WTC11 (cell line): ENCODE results near the gene MIOX.

ENCODE experiments used
- ATF6 ChIP-seq: sonication (generic); formaldehyde crosslinking; IDR thresholded peaks from 2 replicates; pipeline ENCODE4 v1.8.1; 2023; ENCODE audit warnings: mild to moderate bottlenecking, missing genetic modification reagents
- CTCF ChIP-seq: fragments of 200-600 bp; IDR thresholded peaks from 2 replicates; pipeline ENCODE4 v1.8.0; 2022; ENCODE audit warnings: antibody characterized with exemption
- MAX ChIP-seq: sonication (generic); formaldehyde crosslinking; IDR thresholded peaks from 2 replicates; pipeline ENCODE4 v1.8.0; 2022; ENCODE audit warnings: mild to moderate bottlenecking, missing genetic modification reagents
- NR2C2 ChIP-seq: sonication (generic); formaldehyde crosslinking; IDR thresholded peaks from 2 replicates; pipeline ENCODE4 v1.8.0; 2022; ENCODE audit warnings: mild to moderate bottlenecking, missing genetic modification reagents
- RELA ChIP-seq: sonication (generic); formaldehyde crosslinking; IDR thresholded peaks from 2 replicates; pipeline ENCODE4 v1.8.1; 2022; ENCODE audit warnings: missing genetic modification reagents, mild to moderate bottlenecking, borderline replicate concordance
- SMAD3 ChIP-seq: sonication (generic); formaldehyde crosslinking; IDR thresholded peaks from 2 replicates; pipeline ENCODE4 v1.8.0; 2022; ENCODE audit warnings: missing genetic modification reagents, mild to moderate bottlenecking, borderline replicate concordance
- SP1 ChIP-seq: sonication (generic); formaldehyde crosslinking; conservative IDR thresholded peaks from 2 replicates; pipeline ENCODE4 v1.8.1; 2022; ENCODE audit warnings: missing genetic modification reagents
- TF ChIP-seq, protein P1 (sequence below): sonication (generic); formaldehyde crosslinking; IDR thresholded peaks from 2 replicates; pipeline ENCODE4 v1.8.1; 2023; ENCODE audit warnings: mild to moderate bottlenecking, missing genetic modification reagents, moderate library complexity
- TF ChIP-seq, protein P2 (sequence below): sonication (generic); formaldehyde crosslinking; conservative IDR thresholded peaks from 2 replicates; pipeline ENCODE4 v1.8.1; 2022; ENCODE audit warnings: mild to moderate bottlenecking, missing genetic modification reagents

- TF ChIP-seq, protein P1, sequence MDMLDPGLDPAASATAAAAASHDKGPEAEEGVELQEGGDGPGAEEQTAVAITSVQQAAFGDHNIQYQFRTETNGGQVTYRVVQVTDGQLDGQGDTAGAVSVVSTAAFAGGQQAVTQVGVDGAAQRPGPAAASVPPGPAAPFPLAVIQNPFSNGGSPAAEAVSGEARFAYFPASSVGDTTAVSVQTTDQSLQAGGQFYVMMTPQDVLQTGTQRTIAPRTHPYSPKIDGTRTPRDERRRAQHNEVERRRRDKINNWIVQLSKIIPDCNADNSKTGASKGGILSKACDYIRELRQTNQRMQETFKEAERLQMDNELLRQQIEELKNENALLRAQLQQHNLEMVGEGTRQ (CRISPR knock-in tag) = no peak
- no peak for TF ChIP-seq ATF6 (CRISPR knock-in tag)
- no peak for TF ChIP-seq CTCF
- no peak for TF ChIP-seq RELA
- TF ChIP-seq, protein P2, sequence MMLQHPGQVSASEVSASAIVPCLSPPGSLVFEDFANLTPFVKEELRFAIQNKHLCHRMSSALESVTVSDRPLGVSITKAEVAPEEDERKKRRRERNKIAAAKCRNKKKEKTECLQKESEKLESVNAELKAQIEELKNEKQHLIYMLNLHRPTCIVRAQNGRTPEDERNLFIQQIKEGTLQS (CRISPR knock-in tag) = no peak
- no peak for TF ChIP-seq MAX (CRISPR knock-in tag)
- TF ChIP-seq NR2C2 (CRISPR knock-in tag) = no peak
- TF ChIP-seq SP1 (CRISPR knock-in tag) = no peak
- TF ChIP-seq SMAD3 (CRISPR knock-in tag) = no peak
Observed at GRCh38 chr22:50460938-50461337, 25.7 kb upstream of the MIOX start.
